Immature natural killer cell (primary cell): ENCODE measurements around the gene RACK1. TPM values are rescaled to one million over a fixed set of nuclear protein-coding genes. Genes with fewer than 3 reads are reported as not detected.

Experiments used
- DNase-seq, 3 donors: peaks; one replicate each; pipeline ENCODE4 v3.0.0; 2022; ENCODE audit warnings: mixed read lengths in 1 of 3
- H3K27ac Mint-ChIP-seq, 6 donors: one replicate each; pipeline ENCODE4 v1.8.0; 2020; ENCODE audit warnings: mixed read lengths in 6 of 6, mild to moderate bottlenecking in 5 of 6, inconsistent platforms in 4 of 6, moderate library complexity in 3 of 6
- H3K27me3 Mint-ChIP-seq, 3 donors: one replicate each; pipeline ENCODE4 v1.8.0; 2020 to 2021; ENCODE audit warnings: low read depth in 3 of 3, mild to moderate bottlenecking in 3 of 3, mixed read lengths in 3 of 3, moderate library complexity in 3 of 3, inconsistent platforms in 1 of 3
- H3K36me3 Mint-ChIP-seq, 3 donors: one replicate each; pipeline ENCODE4 v1.8.0; 2020; ENCODE audit warnings: mixed read lengths in 3 of 3, inconsistent platforms in 2 of 3, mild to moderate bottlenecking in 2 of 3
- H3K4me1 Mint-ChIP-seq, 2 donors: one replicate each; pipeline ENCODE4 v1.8.0; 2020; ENCODE audit warnings: inconsistent platforms in 2 of 2, mild to moderate bottlenecking in 2 of 2, mixed read lengths in 2 of 2, moderate library complexity in 1 of 2
- H3K4me3 Mint-ChIP-seq, 5 donors: one replicate each; pipeline ENCODE4 v1.8.0; 2020; ENCODE audit warnings: mild to moderate bottlenecking in 5 of 5, mixed read lengths in 5 of 5, inconsistent platforms in 3 of 5, moderate library complexity in 3 of 5
- H3K9me3 Mint-ChIP-seq, 6 donors: one replicate each; pipeline ENCODE4 v1.8.0; 2020; ENCODE audit warnings: mild to moderate bottlenecking in 6 of 6, mixed read lengths in 6 of 6, inconsistent platforms in 4 of 6, moderate library complexity in 3 of 6
- polyA plus RNA-seq, 3 donors: library from polyadenylated mRNA; unstranded; fragments of 300-500 nt; fragmentation: Illumina TruSeq; gene quantifications; one replicate each; pipeline ENCODE4 v1.2.3, GENCODE V29; 2021

RACK1 gene
- polyA plus RNA-seq, 3 donors from 2014 or later = 1,093 to 1,304 (median 1,251) TPM

DNA sequence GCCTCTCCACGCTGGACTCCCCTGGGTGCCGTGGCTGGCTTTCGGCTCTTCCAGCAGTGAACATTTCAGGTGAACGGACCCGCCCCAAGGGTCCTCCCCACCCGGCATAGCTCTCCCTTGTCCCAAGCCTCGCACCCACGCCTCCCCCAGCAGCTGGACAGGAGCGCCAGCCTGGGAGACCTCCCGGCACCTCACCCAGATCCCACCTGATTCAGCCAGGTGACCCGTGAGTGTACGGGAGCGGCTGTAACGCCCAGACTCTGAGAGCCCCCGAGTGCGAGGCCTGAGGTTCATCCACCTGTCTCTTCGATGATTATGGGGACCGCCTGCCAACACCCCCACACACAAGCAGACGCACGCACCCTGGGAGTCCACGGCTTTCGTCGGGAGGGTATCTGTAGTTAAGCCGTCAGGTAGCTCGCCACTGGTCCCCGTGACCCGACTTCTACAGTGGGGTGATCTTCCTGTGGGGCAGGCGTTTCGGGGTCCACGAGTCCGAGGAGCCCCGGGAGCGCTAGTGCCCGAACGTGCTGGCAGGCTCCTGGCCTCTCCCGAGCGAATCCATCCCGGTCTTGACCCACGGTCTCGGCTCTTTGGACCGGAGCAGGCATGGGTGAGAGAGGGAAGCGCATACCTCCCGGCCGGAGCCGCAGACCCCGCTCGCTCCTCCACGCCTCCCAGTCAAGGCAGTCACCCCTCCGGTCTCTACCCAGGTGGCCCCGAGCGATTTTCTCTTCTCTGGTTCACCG lies 53.6 kb downstream of the RACK1 start:
- H3K36me3 Mint-ChIP-seq = peaks cover 0 to 3% (median 0%) of the 10 kb centered on the region in 3 donors
- peak in 1 of 3 donors; percentile 26 for DNase-seq
- peak overlapping the region; percentile 93 to 100 (median 98) for H3K4me3 Mint-ChIP-seq
- H3K27me3 Mint-ChIP-seq = peaks cover 46 to 64% (median 59%) of the 10 kb centered on the region in 3 donors
- H3K27ac Mint-ChIP-seq = peak overlapping the region; percentile 75 to 98 (median 96)
- H3K9me3 Mint-ChIP-seq = peaks cover 0 to 8% (median 6%) of the 10 kb centered on the region in 6 donors
- peaks cover 40 to 54% of the 10 kb centered on the region in 2 donors for H3K4me1 Mint-ChIP-seq

DNA sequence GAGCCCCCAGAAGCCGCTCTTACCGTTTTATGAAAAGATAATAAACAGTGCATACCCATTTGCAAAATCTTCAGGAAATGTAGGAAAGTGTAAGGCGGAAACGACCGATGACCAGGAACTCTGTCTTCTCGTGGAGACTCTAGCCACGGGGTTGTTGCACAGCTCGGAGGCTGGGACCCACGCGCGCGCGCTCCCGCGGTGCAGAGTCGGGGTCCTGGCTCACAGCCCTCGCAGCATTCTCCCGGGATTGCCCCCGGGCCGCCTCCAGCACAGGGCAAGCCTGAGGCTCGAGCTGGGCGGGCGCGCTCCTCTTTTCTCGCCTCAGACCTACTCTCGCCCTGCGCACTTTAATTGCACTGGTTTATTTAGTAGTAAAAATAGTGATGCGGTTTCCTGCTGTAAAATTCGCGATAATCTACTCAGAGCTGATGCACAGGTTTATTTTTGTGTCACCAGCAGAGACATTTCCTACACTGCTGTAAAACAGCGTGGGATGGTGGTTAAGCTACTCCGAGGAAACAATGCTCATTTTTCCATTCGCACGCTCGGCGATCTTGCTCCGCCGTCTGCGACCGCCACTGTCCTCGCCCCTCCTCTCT lies 54.2 kb downstream of the RACK1 start:
- DNase-seq = peak; percentile 55 to 75 (median 59)
- H3K4me1 Mint-ChIP-seq = peaks cover 43 to 58% of the 10 kb centered on the region in 2 donors
- H3K4me3 Mint-ChIP-seq = peak overlapping the region; percentile 93 to 100 (median 98)
- H3K9me3 Mint-ChIP-seq = peaks cover 0 to 8% (median 6%) of the 10 kb centered on the region in 6 donors
- peak overlapping the region; percentile 87 to 98 (median 96) for H3K27ac Mint-ChIP-seq
- H3K36me3 Mint-ChIP-seq = peaks cover 0 to 3% (median 0%) of the 10 kb centered on the region in 3 donors
- H3K27me3 Mint-ChIP-seq = peaks cover 46 to 66% (median 61%) of the 10 kb centered on the region in 3 donors

DNA sequence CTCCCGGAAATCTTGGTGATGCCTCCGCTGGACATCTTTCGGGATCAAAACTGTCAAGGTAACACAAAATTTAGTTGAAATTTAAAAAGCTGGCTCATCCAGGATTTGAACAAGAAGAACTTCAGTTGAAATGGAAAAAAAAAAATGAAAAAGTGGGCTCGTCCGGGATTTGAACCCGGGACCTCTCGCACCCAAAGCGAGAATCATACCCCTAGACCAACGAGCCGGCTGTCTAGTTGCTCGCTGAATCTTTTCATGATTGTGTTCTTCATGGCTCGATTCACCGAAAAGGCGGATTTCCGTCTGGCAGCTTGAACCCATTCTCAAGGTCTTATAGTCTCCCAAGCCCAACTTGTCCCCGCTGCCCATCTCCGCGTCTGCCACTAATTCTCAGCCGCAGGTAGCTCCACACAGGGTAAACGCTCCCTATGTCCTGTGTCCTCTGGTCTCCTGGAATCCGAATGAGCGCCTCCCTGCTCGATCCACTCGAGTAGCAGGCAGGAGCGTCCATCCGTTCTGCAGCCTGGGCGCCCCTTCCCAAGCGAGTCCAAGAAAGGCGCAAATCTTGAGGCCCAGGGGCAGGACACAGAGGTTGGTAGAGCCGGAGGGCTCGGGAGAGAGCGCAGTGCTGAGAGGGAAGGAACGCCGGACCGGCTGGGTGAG lies 54.9 kb downstream of the RACK1 start:
- H3K27ac Mint-ChIP-seq = peak overlapping the region; percentile 87 to 98 (median 96)
- H3K4me1 Mint-ChIP-seq = peaks cover 47 to 64% of the 10 kb centered on the region in 2 donors
- H3K36me3 Mint-ChIP-seq = peaks cover 0 to 3% (median 0%) of the 10 kb centered on the region in 3 donors
- peaks cover 46 to 68% (median 61%) of the 10 kb centered on the region in 3 donors for H3K27me3 Mint-ChIP-seq
- peaks cover 0 to 8% (median 6%) of the 10 kb centered on the region in 6 donors for H3K9me3 Mint-ChIP-seq
- DNase-seq = peak; percentile 85 to 88 (median 85)
- peak overlapping the region; percentile 93 to 100 (median 98) for H3K4me3 Mint-ChIP-seq

DNA sequence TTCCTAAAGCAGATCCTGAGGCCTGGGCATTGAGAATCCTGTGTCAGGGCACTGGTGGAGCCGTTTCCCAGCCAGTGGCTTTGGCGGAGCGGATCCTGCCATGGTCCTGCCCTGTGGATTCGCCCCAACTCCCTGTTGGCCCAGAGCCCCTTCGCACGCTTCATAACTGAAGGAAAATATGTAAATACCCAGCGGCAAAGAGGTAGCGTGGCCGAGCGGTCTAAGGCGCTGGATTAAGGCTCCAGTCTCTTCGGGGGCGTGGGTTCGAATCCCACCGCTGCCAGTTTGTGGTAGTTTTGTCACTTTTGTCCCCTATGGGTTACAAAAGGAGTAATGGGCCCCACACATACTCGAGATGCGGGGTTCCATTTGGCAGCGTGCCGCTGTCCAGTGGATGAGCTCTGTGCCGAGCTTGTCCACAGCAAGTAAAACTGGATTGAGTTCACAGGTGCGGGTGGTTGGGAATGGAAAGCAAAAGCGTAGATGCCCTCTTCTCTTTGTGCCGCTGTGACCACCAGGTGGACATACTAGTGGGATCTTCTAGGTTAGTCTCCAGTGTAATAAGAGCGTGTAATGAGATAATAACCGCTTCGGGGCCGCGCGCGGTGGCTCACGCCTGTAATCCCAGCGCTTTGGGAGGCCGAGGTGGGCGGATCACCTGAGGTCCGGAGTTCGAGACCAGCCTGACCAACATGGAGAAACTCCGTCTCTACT lies 56.0 kb downstream of the RACK1 start:
- peak; percentile 51 to 67 (median 54) for DNase-seq
- H3K27ac Mint-ChIP-seq = peak overlapping the region; percentile 87 to 98 (median 96)

DNA sequence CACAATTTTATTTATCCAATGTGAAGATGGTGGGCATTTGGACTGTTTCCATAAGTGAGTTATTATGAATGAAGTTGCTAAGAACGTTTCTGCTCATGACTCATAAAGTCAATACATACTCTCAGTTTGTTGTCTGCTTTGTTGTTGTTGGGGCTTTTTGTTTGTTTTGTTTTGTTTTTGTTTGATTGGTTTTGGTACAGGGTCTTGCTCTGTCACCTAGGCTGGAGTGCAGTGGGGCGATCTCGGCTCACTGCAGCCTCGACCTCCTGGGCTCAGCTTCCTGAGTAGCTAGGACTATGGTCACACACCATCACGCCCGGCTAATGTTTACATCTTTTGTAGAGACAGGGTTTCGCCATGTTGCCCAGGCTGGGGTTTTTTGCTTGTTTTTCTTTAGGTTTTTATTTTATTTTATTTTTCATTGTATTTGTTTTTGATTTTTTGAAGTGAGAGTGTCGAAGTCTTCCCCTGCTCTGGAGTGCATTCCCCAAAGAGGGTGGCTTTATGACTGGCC lies 56.7 kb downstream of the RACK1 start:
- Mint-ChIP-seq H3K9me3 (peaks cover 0 to 8% (median 6%) of the 10 kb centered on the region in 6 donors), H3K4me3 (peak overlapping the region in 3 of 5 donors; percentile 28 to 98 (median 64)), H3K27me3 (peaks cover 44 to 63% (median 48%) of the 10 kb centered on the region in 3 donors), H3K36me3 (peaks cover 0 to 3% (median 0%) of the 10 kb centered on the region in 3 donors), H3K4me1 (peaks cover 48 to 69% of the 10 kb centered on the region in 2 donors), H3K27ac (peak overlapping the region in 5 of 6 donors; percentile 17 to 98 (median 67))
- DNase-seq = no peak

More for the DNA sequence above, 56.0 kb downstream of the RACK1 start:
- H3K36me3 Mint-ChIP-seq = peaks cover 0 to 3% (median 0%) of the 10 kb centered on the region in 3 donors
- peaks cover 0 to 8% (median 6%) of the 10 kb centered on the region in 6 donors for H3K9me3 Mint-ChIP-seq
- peaks cover 46 to 66% (median 54%) of the 10 kb centered on the region in 3 donors for H3K27me3 Mint-ChIP-seq
- H3K4me3 Mint-ChIP-seq = peak overlapping the region; percentile 93 to 100 (median 98)
- H3K4me1 Mint-ChIP-seq = peaks cover 48 to 69% of the 10 kb centered on the region in 2 donors

Other genes with a start within 250 kb of the RACK1 start
- gene BTNL9, start 203.6 kb downstream of the RACK1 start, polyA plus RNA-seq = not detected
- not detected for gene OR2V1, start 112.7 kb downstream of the RACK1 start, polyA plus RNA-seq
- gene OR2V2, start 96.3 kb downstream of the RACK1 start, polyA plus RNA-seq = not detected
- under 1 TPM in 1 of 3 donors, not detected in 2; 0.50 TPM for gene TRIM7, start 38.7 kb downstream of the RACK1 start, polyA plus RNA-seq
- gene TRIM41, start 20.6 kb downstream of the RACK1 start, polyA plus RNA-seq = 1 to 10 TPM in 2 of 3 donors, under 1 TPM in 1; 0.80 to 2.3 (median 1.7) TPM
- 10 to 100 TPM; 16.0 to 42.6 (median 18.0) TPM for gene TRIM52, start 17.2 kb upstream of the RACK1 start, polyA plus RNA-seq
- gene OR4F3, start 123.4 kb upstream of the RACK1 start, polyA plus RNA-seq = not detected